Heart left ventricle (tissue), 16 donors: Measurements from ENCODE around the gene HS3ST6. TPM values are rescaled to one million over a fixed set of nuclear protein-coding genes. Genes with fewer than 3 reads are reported as not detected.

ENCODE experiments used
- ATAC-seq, 4 donors: fragments of 200-7000 bp; cut with Tn5 transposase; one replicate each; pipeline ENCODE4 v1.9.1; 2020 to 2022; ENCODE audit warnings: moderate library complexity in 4 of 4, mild to moderate bottlenecking in 3 of 4, moderate number of reproducible peaks in 1 of 4
- DNase-seq, 5 donors: peaks; one replicate each; pipeline ENCODE4 v3.0.0-alpha.2; 2020
- H3K27ac ChIP-seq, 12 donors: fragments of 200-600 bp; sonication (generic) in 4 of 12; one replicate each; pipeline versions ENCODE4 v1.5.0 to v1.8.0; 2016 to 2022; ENCODE audit warnings: mild to moderate bottlenecking in 2 of 12
- H3K27me3 ChIP-seq, 9 donors: fragments of 200-600 bp; sonication (generic) in 2 of 9; one replicate each; pipeline versions ENCODE4 v1.5.1 to v1.8.0; 2016 to 2022; ENCODE audit warnings: mild to moderate bottlenecking in 3 of 9
- H3K36me3 ChIP-seq, 9 donors: fragments of 200-600 bp; sonication (generic) in 2 of 9; one replicate each; pipeline versions ENCODE4 v1.5.0 to v1.8.0; 2018 to 2022; ENCODE audit warnings: mild to moderate bottlenecking in 2 of 9
- H3K4me1 ChIP-seq, 12 donors: fragments of 200-600 bp; sonication (generic) in 4 of 12; one replicate each; pipeline versions ENCODE4 v1.5.0 to v1.8.0; 2016 to 2022; ENCODE audit warnings: mild to moderate bottlenecking in 3 of 12
- H3K4me3 ChIP-seq, 12 donors: fragments of 200-600 bp; sonication (generic) in 4 of 12; one replicate each; pipeline versions ENCODE4 v1.5.0 to v1.8.0; 2017 to 2022; ENCODE audit warnings: mild to moderate bottlenecking in 9 of 12, moderate library complexity in 4 of 12
- H3K9me3 ChIP-seq, 12 donors: fragments of 200-600 bp; sonication (generic) in 4 of 12; one replicate each; pipeline versions ENCODE4 v1.5.0 to v1.8.0; 2016 to 2022; ENCODE audit warnings: mild to moderate bottlenecking in 1 of 12
- CTCF ChIP-seq, 12 donors: fragments of 200-600 bp; sonication (generic) in 4 of 12; IDR thresholded peaks; one replicate each; pipeline versions ENCODE4 v1.5.0 to v1.8.0; 2018 to 2022; ENCODE audit warnings: antibody characterized with exemption in 12 of 12, mild to moderate bottlenecking in 5 of 12
- POLR2A ChIP-seq, 2 donors: fragments of 450-650 bp; IDR thresholded peaks; one replicate each; pipeline ENCODE4 v1.6.1; 2017; ENCODE audit warnings: antibody characterized with exemption in 2 of 2, mild to moderate bottlenecking in 2 of 2, moderate library complexity in 2 of 2
- WGBS, 4 donors: extraction: QIAGEN DNeasy Blood & Tissue Kit in 2 of 4; methylation state at CpG; one replicate each; pipeline versions ENCODE4 v1.1.5 to v1.1.7; 2013 to 2018; 5-methylcytosine and 5-hydroxymethylcytosine counted together
- intact Hi-C, 10 donors: fragments of 100-400 bp; cut with DNase I; formaldehyde crosslinking; loops; one replicate each; pipeline versions ENCODE4 v1.11.1 to v1.14.2; 2022
- polyA plus RNA-seq, 2 donors: library from polyadenylated mRNA; stranded (reverse); fragments of 200-250 nt; gene quantifications; one replicate each; pipeline ENCODE4 v1.2.3, GENCODE V29; 2013
- total RNA-seq, 9 donors: library from RNA; depleted of rRNA in 2 of 9; stranded (reverse); fragments of >200 nt in 2 of 9; fragmentation: NEBNext Ultra II Directional in 3 of 9; extraction: Animal tissue kit (Norgen Biotek cat#: 25700) in 3 of 9; gene quantifications; one replicate each; pipeline versions ENCODE4 v1.1.0 to v1.2.4, GENCODE V29; 2016 to 2023
- donor health status: ischemic (EF 13 %, LVEDD 7.1; RV severe dilation, severe dysfunction).
- donor health status: healthy with polysubstance abuse.
- donor health status: DM: no; HTN: yes; CAD: no.
- donor health status: DM: no; HTN: no; CAD: no.
- donor health status: ischemic (EF 25% LVEDD 6.9; RV normal size, moderate dysfunction).
- donor health status: ischemic (EF 25% LVEDD 5.7; RV mildly dilated, moderate dysfunction).
- donor health status: healthy.
- donor health status: DM: yes; HTN: yes; CAD: no.
- donor health status: ischemic (EF 35%, LVEDD 5.7; RV mildly dilated, moderate dysfunction).
- donor health status: nonischemic (EF 11% LVEDD 7.7; RV severe dilation, severe dysfunction).
- donor health status: DM: yes; HTN: yes; CAD: no.
- donor health status: PGD.
- donor health status: ischemic (EF 29% LVEDD 5.4; RV normal size, mild dysfunction).
- donor health status: nonischemic (EF 23%, LVEDD 6.1; RV moderate dilation, normal function).

The HS3ST6 gene
- total and polyA plus RNA-seq, 11 donors: not detected

- H3K36me3 ChIP-seq: peaks cover 0 to 10% (median 4%) of the 10 kb centered on the region in 9 donors
- no peaks in the 10 kb centered on the region for H3K27me3 ChIP-seq
- no peaks in the 10 kb centered on the region for H3K9me3 ChIP-seq
- TF ChIP-seq POLR2A (IDR thresholded peaks at IDR 0.05) (no peak), CTCF (IDR thresholded peaks at IDR 0.05) (no peak)
- H3K4me3 ChIP-seq: no peak overlapping the region
- DNase-seq (no peak), ATAC-seq (no peak)
- H3K27ac ChIP-seq: no peak overlapping the region
- H3K4me1 ChIP-seq: peaks cover 0 to 32% (median 17%) of the 10 kb centered on the region in 12 donors
- WGBS, 4 donors: 82 to 92% (median 90%) methylated on average over 11 to 19 of the region's 19 CpGs
- intact Hi-C loops: no loop called here
Observed at GRCh38 chr16:1945559-1946391, 27.6 kb upstream of the HS3ST6 start.

GRCh38 chr16:1944612-1945199 is 26.5 kb upstream of the HS3ST6 start:
- Histone ChIP-seq H3K27ac (no peak overlapping the region), H3K27me3 (no peaks in the 10 kb centered on the region), H3K36me3 (peaks cover 0 to 20% (median 14%) of the 10 kb centered on the region in 9 donors), H3K9me3 (no peaks in the 10 kb centered on the region), H3K4me1 (peaks cover 0 to 24% (median 16%) of the 10 kb centered on the region in 12 donors), H3K4me3 (no peak overlapping the region)
- no peak for DNase-seq
- intact Hi-C loops: loop anchor here in 1 of 10 donors (5.0 kb wide), 1 partner anchor 162 kb away; the partner anchor contains the start of genes NUBP2 and SPSB3
- no peak for ATAC-seq
- no peak for TF ChIP-seq CTCF (IDR thresholded peaks at IDR 0.05)
- no peak for TF ChIP-seq POLR2A (IDR thresholded peaks at IDR 0.05)
- WGBS, 4 donors: 92 to 93% (median 92%) methylated on average over 20 to 21 of the region's 21 CpGs

GRCh38 chr16:1942810-1943726 is 24.9 kb upstream of the HS3ST6 start, which contains the start of gene MSRB1:
Gene MSRB1 (minus strand): TSS chr16:1943199. CDS start chr16:1943156, 43 bp downstream.
- peak within 1 kb of the TSS; percentile 50 to 88 (median 78) for H3K4me3 ChIP-seq
- H3K4me1 ChIP-seq: peaks cover 0 to 30% (median 16%) of the 10 kb centered on the region in 12 donors
- intact Hi-C loops: loop anchor here in 2 of 10 donors (1.0 to 5.0 kb wide), 2 partner anchors 18 to 161 kb away; partner anchors contain the start of genes NUBP2 (in 1 of the 2) and SPSB3 (in 1 of the 2)
- WGBS, 4 donors: 2 to 5% (median 2%) methylated on average over 31 to 77 of the region's 77 CpGs
- H3K9me3 ChIP-seq: no peaks in the 10 kb centered on the region
- peak; percentile 91 to 96 (median 93) for ATAC-seq
- H3K36me3 ChIP-seq: peaks cover 0 to 36% (median 31%) of the 10 kb centered on the region in 9 donors
- H3K27ac ChIP-seq: peak within 1 kb of the TSS in 11 of 12 donors; percentile 77 to 89 (median 81)
- H3K27me3 ChIP-seq: no peaks in the 10 kb centered on the region
- peak; percentile 100 for DNase-seq
- TF ChIP-seq POLR2A (IDR thresholded peaks at IDR 0.05) (peak; percentile 90 to 98), CTCF (IDR thresholded peaks at IDR 0.05) (no peak)
